Measurements from ENCODE around the gene CCDC88B.

DNA sequence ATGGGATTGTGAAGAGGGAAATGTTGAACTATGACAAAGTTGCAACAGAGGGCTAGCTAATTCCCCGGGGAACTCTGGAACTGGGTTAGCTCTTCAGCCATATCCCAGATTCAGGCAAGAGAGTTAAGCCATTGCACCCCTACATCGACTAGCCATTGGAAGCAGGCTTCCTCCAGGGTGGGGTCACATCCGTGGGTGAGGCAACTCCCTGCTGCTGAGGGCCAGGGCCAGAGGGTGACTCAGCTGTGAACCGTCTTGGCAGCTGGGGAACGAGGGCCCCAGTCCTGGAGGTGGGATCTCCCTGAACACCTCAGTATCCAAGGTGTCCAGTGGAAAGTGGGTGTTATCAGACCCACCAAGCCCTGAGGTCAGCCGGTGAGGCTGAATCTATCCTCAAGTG is 60.1 kb downstream of the CCDC88B start:
- TF ChIP-seq, protein P1, sequence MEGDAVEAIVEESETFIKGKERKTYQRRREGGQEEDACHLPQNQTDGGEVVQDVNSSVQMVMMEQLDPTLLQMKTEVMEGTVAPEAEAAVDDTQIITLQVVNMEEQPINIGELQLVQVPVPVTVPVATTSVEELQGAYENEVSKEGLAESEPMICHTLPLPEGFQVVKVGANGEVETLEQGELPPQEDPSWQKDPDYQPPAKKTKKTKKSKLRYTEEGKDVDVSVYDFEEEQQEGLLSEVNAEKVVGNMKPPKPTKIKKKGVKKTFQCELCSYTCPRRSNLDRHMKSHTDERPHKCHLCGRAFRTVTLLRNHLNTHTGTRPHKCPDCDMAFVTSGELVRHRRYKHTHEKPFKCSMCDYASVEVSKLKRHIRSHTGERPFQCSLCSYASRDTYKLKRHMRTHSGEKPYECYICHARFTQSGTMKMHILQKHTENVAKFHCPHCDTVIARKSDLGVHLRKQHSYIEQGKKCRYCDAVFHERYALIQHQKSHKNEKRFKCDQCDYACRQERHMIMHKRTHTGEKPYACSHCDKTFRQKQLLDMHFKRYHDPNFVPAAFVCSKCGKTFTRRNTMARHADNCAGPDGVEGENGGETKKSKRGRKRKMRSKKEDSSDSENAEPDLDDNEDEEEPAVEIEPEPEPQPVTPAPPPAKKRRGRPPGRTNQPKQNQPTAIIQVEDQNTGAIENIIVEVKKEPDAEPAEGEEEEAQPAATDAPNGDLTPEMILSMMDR (conservative IDR thresholded peaks at IDR 0.05 in 1 of 2, IDR thresholded peaks at IDR 0.05 in 1 of 2; ENCODE audit: low read depth in 1 of 2, low read length in 2 of 2) = no peak
- no peak for TF ChIP-seq EZH2 (IDR thresholded peaks at IDR 0.05; ENCODE audit: low read length, missing control alignments)

All from fibroblast of lung (primary cell).